ENCODE measurements around the gene CHPT1.
A peak's percentile ranks its signal among the peaks of the same experiment; 100 is the strongest.
"Not testable (repeated sequence)": the region's sequence is repeated elsewhere in the genome, so short reads cannot be mapped to it uniquely, and the experiment has no call there.

Gene CHPT1

GRCh38 chr12:101678081-101678480 lies 19.4 kb upstream of the CHPT1 start:
- no peak overlapping the region for H3K9ac ChIP-seq (ENCODE audit: insufficient read length)
- H3K4me3 ChIP-seq, result no peak overlapping the region
- TF ChIP-seq EZH2 (IDR thresholded peaks at IDR 0.05) (no peak), FOXP2 (optimal IDR thresholded peaks at IDR 0.05; ENCODE audit: control extremely low read depth, extremely low read length, insufficient read depth) (no peak), POLR2AphosphoS5 (IDR thresholded peaks at IDR 0.05; ENCODE audit: borderline replicate concordance, low read depth, low read length) (no peak)
- H3K27ac ChIP-seq, result no peak overlapping the region
- DNase-seq (ENCODE audit: low read depth, low spot score), result no peak
- no peaks in the 10 kb centered on the region for H3K9me3 ChIP-seq (ENCODE audit: low read depth, low read length)
- H3K36me3 ChIP-seq (ENCODE audit: insufficient read depth, low read length), result no peaks in the 10 kb centered on the region

- DNase-seq (ENCODE audit: low read depth, low spot score), result no peak
- H3K9me3 ChIP-seq (ENCODE audit: low read depth, low read length), result no peaks in the 10 kb centered on the region
- no peak overlapping the region for H3K27ac ChIP-seq
- no peak overlapping the region for H3K4me3 ChIP-seq
- H3K36me3 ChIP-seq (ENCODE audit: insufficient read depth, low read length), result no peaks in the 10 kb centered on the region
- TF ChIP-seq POLR2AphosphoS5 (IDR thresholded peaks at IDR 0.05; ENCODE audit: borderline replicate concordance, low read depth, low read length) (no peak), EZH2 (IDR thresholded peaks at IDR 0.05) (no peak), FOXP2 (optimal IDR thresholded peaks at IDR 0.05; ENCODE audit: control extremely low read depth, extremely low read length, insufficient read depth) (no peak)
- no peak overlapping the region for H3K9ac ChIP-seq (ENCODE audit: insufficient read length)
These were observed 17.2 kb upstream of the CHPT1 start for GRCh38 chr12:101680240-101680639.

- DNase-seq (ENCODE audit: low read depth, low spot score), result no peak
- no peaks in the 10 kb centered on the region for H3K9me3 ChIP-seq (ENCODE audit: low read depth, low read length)
- no peak overlapping the region for H3K4me3 ChIP-seq
- no peak overlapping the region for H3K27ac ChIP-seq
- no peak for TF ChIP-seq POLR2AphosphoS5 (IDR thresholded peaks at IDR 0.05; ENCODE audit: borderline replicate concordance, low read depth, low read length)
- no peak for TF ChIP-seq FOXP2 (optimal IDR thresholded peaks at IDR 0.05; ENCODE audit: control extremely low read depth, extremely low read length, insufficient read depth)
- TF ChIP-seq EZH2 (IDR thresholded peaks at IDR 0.05), result no peak
- no peak overlapping the region for H3K9ac ChIP-seq (ENCODE audit: insufficient read length)
- no peaks in the 10 kb centered on the region for H3K36me3 ChIP-seq (ENCODE audit: insufficient read depth, low read length)
These were observed 16.8 kb upstream of the CHPT1 start for GRCh38 chr12:101680647-101681046.

- DNase-seq (ENCODE audit: low read depth, low spot score); H3K9ac ChIP-seq (ENCODE audit: insufficient read length); H3K9me3 ChIP-seq (ENCODE audit: low read depth, low read length): not testable (repeated sequence)
These were observed 15.8 kb upstream of the CHPT1 start for GRCh38 chr12:101681627-101682026.

GRCh38 chr12:101685092-101685491 lies 12.3 kb upstream of the CHPT1 start:
- Histone ChIP-seq H3K4me3 (peak overlapping the region; percentile 52), H3K9me3 (ENCODE audit: low read depth, low read length) (no peaks in the 10 kb centered on the region), H3K36me3 (ENCODE audit: insufficient read depth, low read length) (no peaks in the 10 kb centered on the region), H3K27ac (peak overlapping the region; percentile 78), H3K9ac (ENCODE audit: insufficient read length) (peak overlapping the region; percentile 41)
- TF ChIP-seq EZH2 (IDR thresholded peaks at IDR 0.05) (no peak), POLR2AphosphoS5 (IDR thresholded peaks at IDR 0.05; ENCODE audit: borderline replicate concordance, low read depth, low read length) (peak; percentile 26; the same call in 1 of the 2 replicates)
- DNase-seq (ENCODE audit: low read depth, low spot score), result peak; percentile 57

More at GRCh38 chr12:101681627-101682026, 15.8 kb upstream of the CHPT1 start:
- H3K36me3 ChIP-seq (ENCODE audit: insufficient read depth, low read length); H3K4me3 ChIP-seq; H3K27ac ChIP-seq: not testable (repeated sequence)

- no peaks in the 10 kb centered on the region for H3K36me3 ChIP-seq (ENCODE audit: insufficient read depth, low read length)
- TF ChIP-seq FOXP2 (optimal IDR thresholded peaks at IDR 0.05; ENCODE audit: control extremely low read depth, extremely low read length, insufficient read depth), result no peak
- no peak for TF ChIP-seq POLR2AphosphoS5 (IDR thresholded peaks at IDR 0.05; ENCODE audit: borderline replicate concordance, low read depth, low read length)
- TF ChIP-seq EZH2 (IDR thresholded peaks at IDR 0.05), result no peak
These were observed 11.3 kb upstream of the CHPT1 start for GRCh38 chr12:101686176-101686575.

GRCh38 chr12:101690544-101691098 lies 6.8 kb upstream of the CHPT1 start:
- TF ChIP-seq FOXP2 (optimal IDR thresholded peaks at IDR 0.05; ENCODE audit: control extremely low read depth, extremely low read length, insufficient read depth) (no peak), POLR2AphosphoS5 (IDR thresholded peaks at IDR 0.05; ENCODE audit: borderline replicate concordance, low read depth, low read length) (no peak), EZH2 (IDR thresholded peaks at IDR 0.05) (no peak)
- Histone ChIP-seq H3K36me3 (ENCODE audit: insufficient read depth, low read length) (no peaks in the 10 kb centered on the region), H3K27ac (no peak overlapping the region), H3K9ac (ENCODE audit: insufficient read length) (no peak overlapping the region), H3K9me3 (ENCODE audit: low read depth, low read length) (no peaks in the 10 kb centered on the region), H3K4me3 (no peak overlapping the region)
- DNase-seq (ENCODE audit: low read depth, low spot score), result no peak

More at GRCh38 chr12:101686176-101686575, 11.3 kb upstream of the CHPT1 start:
- Histone ChIP-seq H3K9me3 (ENCODE audit: low read depth, low read length) (no peaks in the 10 kb centered on the region), H3K27ac (no peak overlapping the region), H3K4me3 (no peak overlapping the region), H3K9ac (ENCODE audit: insufficient read length) (no peak overlapping the region)
- no peak for DNase-seq (ENCODE audit: low read depth, low spot score)

- H3K4me3 ChIP-seq, result no peak overlapping the region
- no peak overlapping the region for H3K9ac ChIP-seq (ENCODE audit: insufficient read length)
- no peak for TF ChIP-seq EZH2 (IDR thresholded peaks at IDR 0.05)
- TF ChIP-seq POLR2AphosphoS5 (IDR thresholded peaks at IDR 0.05; ENCODE audit: borderline replicate concordance, low read depth, low read length), result no peak
- no peak for TF ChIP-seq FOXP2 (optimal IDR thresholded peaks at IDR 0.05; ENCODE audit: control extremely low read depth, extremely low read length, insufficient read depth)
- no peaks in the 10 kb centered on the region for H3K9me3 ChIP-seq (ENCODE audit: low read depth, low read length)
- H3K36me3 ChIP-seq (ENCODE audit: insufficient read depth, low read length), result no peaks in the 10 kb centered on the region
- no peak overlapping the region for H3K27ac ChIP-seq
- no peak for DNase-seq (ENCODE audit: low read depth, low spot score)
These were observed 5.8 kb upstream of the CHPT1 start for GRCh38 chr12:101691503-101692096.

GRCh38 chr12:101694297-101694848 lies 3.1 kb upstream of the CHPT1 start:
- no peak overlapping the region for H3K4me3 ChIP-seq
- no peaks in the 10 kb centered on the region for H3K36me3 ChIP-seq (ENCODE audit: insufficient read depth, low read length)
- no peak overlapping the region for H3K27ac ChIP-seq
- TF ChIP-seq EZH2 (IDR thresholded peaks at IDR 0.05) (no peak), POLR2AphosphoS5 (IDR thresholded peaks at IDR 0.05; ENCODE audit: borderline replicate concordance, low read depth, low read length) (no peak), FOXP2 (optimal IDR thresholded peaks at IDR 0.05; ENCODE audit: control extremely low read depth, extremely low read length, insufficient read depth) (no peak)
- no peak for DNase-seq (ENCODE audit: low read depth, low spot score)
- no peaks in the 10 kb centered on the region for H3K9me3 ChIP-seq (ENCODE audit: low read depth, low read length)
- H3K9ac ChIP-seq (ENCODE audit: insufficient read length), result no peak overlapping the region
